ENCODE data around the gene TSPAN31. TPM values are rescaled to one million over a fixed set of nuclear protein-coding genes. Genes with fewer than 3 reads are reported as not detected.
"Not testable (repeated sequence)": the region's sequence is repeated elsewhere in the genome, so short reads cannot be mapped to it uniquely, and the experiment has no call there.

TSPAN31 gene
- polyA plus RNA-seq, 4 donors = 83.5 to 98.6 (median 91.7) TPM

- no peak for DNase-seq (ENCODE audit: low read depth in 4 of 4, low spot score in 2 of 4)
These were observed 20.3 kb downstream of the TSPAN31 start for GRCh38 chr12:57765003-57765697.

GRCh38 chr12:57765698-57766463 is 21.0 kb downstream of the TSPAN31 start:
- DNase-seq (ENCODE audit: low read depth in 4 of 4, low spot score in 2 of 4) = no peak

GRCh38 chr12:57766464-57767304 is 21.8 kb downstream of the TSPAN31 start, which contains the start of gene CYP27B1:
Gene CYP27B1 (minus strand): TSS chr12:57767078. CDS start chr12:57767041, 37 bp downstream.
- DNase-seq (ENCODE audit: low read depth in 4 of 4, low spot score in 2 of 4) = no peak

GRCh38 chr12:57767305-57767698 is 22.5 kb downstream of the TSPAN31 start:
- DNase-seq (ENCODE audit: low read depth in 4 of 4, low spot score in 2 of 4) = no peak

- no peak for DNase-seq (ENCODE audit: low read depth in 4 of 4, low spot score in 2 of 4)
These were observed 23.0 kb downstream of the TSPAN31 start for GRCh38 chr12:57767876-57768275.

GRCh38 chr12:57769594-57769993 is 24.8 kb downstream of the TSPAN31 start:
- no peak for DNase-seq (ENCODE audit: low read depth in 4 of 4, low spot score in 2 of 4)

GRCh38 chr12:57770734-57771133 is 25.9 kb downstream of the TSPAN31 start:
- DNase-seq (ENCODE audit: low read depth in 4 of 4, low spot score in 2 of 4) = no peak

GRCh38 chr12:57771236-57771872 is 26.5 kb downstream of the TSPAN31 start:
- peak in 2 of 4 donors; percentile 87 to 88 for DNase-seq (ENCODE audit: low read depth in 4 of 4, low spot score in 2 of 4)

GRCh38 chr12:57771873-57772428 is 27.1 kb downstream of the TSPAN31 start, which contains the start of gene METTL1:
Gene METTL1 (minus strand): TSS chr12:57772105. CDS start chr12:57772083, 22 bp downstream.
- peak; percentile 86 to 96 (median 94) for DNase-seq (ENCODE audit: low read depth in 4 of 4, low spot score in 2 of 4)

- no peak for DNase-seq (ENCODE audit: low read depth in 4 of 4, low spot score in 2 of 4)
These were observed 27.8 kb downstream of the TSPAN31 start, which contains the start of gene EEF1AKMT3 for GRCh38 chr12:57772429-57773322. Gene EEF1AKMT3 (plus strand): TSS chr12:57772614. CDS start chr12:57772725, 111 bp downstream.

- not testable (repeated sequence) for DNase-seq (ENCODE audit: low read depth in 4 of 4, low spot score in 2 of 4)
These were observed 29.8 kb downstream of the TSPAN31 start for GRCh38 chr12:57774634-57775033.

- DNase-seq (ENCODE audit: low read depth in 4 of 4, low spot score in 2 of 4) = no peak
These were observed 30.2 kb downstream of the TSPAN31 start for GRCh38 chr12:57775044-57775443.

GRCh38 chr12:57775563-57776246 is 30.9 kb downstream of the TSPAN31 start:
- no peak for DNase-seq (ENCODE audit: low read depth in 4 of 4, low spot score in 2 of 4)

GRCh38 chr12:57776247-57776587 is 31.4 kb downstream of the TSPAN31 start:
- no peak for DNase-seq (ENCODE audit: low read depth in 4 of 4, low spot score in 2 of 4)

GRCh38 chr12:57777367-57777766 is 32.5 kb downstream of the TSPAN31 start:
- DNase-seq (ENCODE audit: low read depth in 4 of 4, low spot score in 2 of 4) = no peak

- no peak for DNase-seq (ENCODE audit: low read depth in 4 of 4, low spot score in 2 of 4)
These were observed 33.1 kb downstream of the TSPAN31 start for GRCh38 chr12:57777911-57778310.

GRCh38 chr12:57779736-57780135 is 34.9 kb downstream of the TSPAN31 start:
- DNase-seq (ENCODE audit: low read depth in 4 of 4, low spot score in 2 of 4) = no peak

GRCh38 chr12:57780284-57780897 is 35.6 kb downstream of the TSPAN31 start:
- DNase-seq (ENCODE audit: low read depth in 4 of 4, low spot score in 2 of 4) = no peak

All from left renal cortex interstitium (tissue), 4 donors.